BLaER1 (cell line): ENCODE results near the gene TENM3.

Experiments
- H3K27ac ChIP-seq: shearing (Covaris generic); formaldehyde crosslinking; 2 replicates; pipeline ENCODE4 v1.8.1; 2022
- H3K27me3 ChIP-seq: shearing (Covaris generic); formaldehyde crosslinking; 2 replicates; pipeline ENCODE4 v1.8.1; 2022
- H3K36me3 ChIP-seq: shearing (Covaris generic); formaldehyde crosslinking; 2 replicates; pipeline ENCODE4 v1.8.1; 2022
- H3K4me1 ChIP-seq: shearing (Covaris generic); formaldehyde crosslinking; 2 replicates; pipeline ENCODE4 v1.8.1; 2022
- H3K4me2 ChIP-seq: shearing (Covaris generic); formaldehyde crosslinking; 2 replicates; pipeline ENCODE4 v1.8.1; 2022
- H3K4me3 ChIP-seq: shearing (Covaris generic); formaldehyde crosslinking; 2 replicates; pipeline ENCODE4 v1.8.1; 2022
- H3K9ac ChIP-seq: shearing (Covaris generic); formaldehyde crosslinking; 2 replicates; pipeline ENCODE4 v1.8.1; 2022
- H3K9me3 ChIP-seq: shearing (Covaris generic); formaldehyde crosslinking; 2 replicates; pipeline ENCODE4 v1.8.1; 2022
- H4K20me1 ChIP-seq: shearing (Covaris generic); formaldehyde crosslinking; 2 replicates; pipeline ENCODE4 v1.8.1; 2022
- Cebpa-rat ChIP-seq: shearing (Covaris generic); IDR thresholded peaks from 2 replicates; pipeline ENCODE4 v1.8.1; 2022

The TENM3 gene

GRCh38 chr4:182425302-182425701 is 182.1 kb downstream of the TENM3 start:
- no peak overlapping the region for H3K4me3 ChIP-seq
- no peak overlapping the region for H3K9ac ChIP-seq
- no peaks in the 10 kb centered on the region for H3K4me1 ChIP-seq
- H4K20me1 ChIP-seq, result no peaks in the 10 kb centered on the region
- no peak overlapping the region for H3K4me2 ChIP-seq
- H3K36me3 ChIP-seq, result no peaks in the 10 kb centered on the region
- no peak for TF ChIP-seq Cebpa-rat
- H3K27me3 ChIP-seq, result no peaks in the 10 kb centered on the region
- H3K27ac ChIP-seq, result no peak overlapping the region
- no peaks in the 10 kb centered on the region for H3K9me3 ChIP-seq

- no peak overlapping the region for H3K27ac ChIP-seq
- H3K4me3 ChIP-seq, result no peak overlapping the region
- H3K9ac ChIP-seq, result no peak overlapping the region
- no peaks in the 10 kb centered on the region for H4K20me1 ChIP-seq
- no peaks in the 10 kb centered on the region for H3K27me3 ChIP-seq
- H3K9me3 ChIP-seq, result no peaks in the 10 kb centered on the region
- no peak for TF ChIP-seq Cebpa-rat
- H3K4me1 ChIP-seq, result no peaks in the 10 kb centered on the region
- no peak overlapping the region for H3K4me2 ChIP-seq
- H3K36me3 ChIP-seq, result no peaks in the 10 kb centered on the region
Observed at GRCh38 chr4:182426901-182427300, 183.7 kb downstream of the TENM3 start.

- Histone ChIP-seq H3K4me1 (no peaks in the 10 kb centered on the region), H3K9ac (no peak overlapping the region), H3K4me2 (no peak overlapping the region), H3K27ac (no peak overlapping the region), H4K20me1 (no peaks in the 10 kb centered on the region), H3K36me3 (no peaks in the 10 kb centered on the region), H3K27me3 (no peaks in the 10 kb centered on the region), H3K4me3 (no peak overlapping the region), H3K9me3 (no peaks in the 10 kb centered on the region)
- TF ChIP-seq Cebpa-rat, result no peak
Observed at GRCh38 chr4:182427554-182427953, 184.4 kb downstream of the TENM3 start.

GRCh38 chr4:182429896-182430295 is 186.7 kb downstream of the TENM3 start:
- Histone ChIP-seq H3K9ac (no peak overlapping the region), H3K27me3 (no peaks in the 10 kb centered on the region), H3K4me1 (no peaks in the 10 kb centered on the region), H4K20me1 (no peaks in the 10 kb centered on the region), H3K4me2 (no peak overlapping the region), H3K27ac (no peak overlapping the region), H3K9me3 (no peaks in the 10 kb centered on the region), H3K4me3 (no peak overlapping the region), H3K36me3 (no peaks in the 10 kb centered on the region)
- no peak for TF ChIP-seq Cebpa-rat

- Histone ChIP-seq H3K27me3 (no peaks in the 10 kb centered on the region), H3K36me3 (no peaks in the 10 kb centered on the region), H4K20me1 (no peaks in the 10 kb centered on the region), H3K9ac (no peak overlapping the region), H3K27ac (no peak overlapping the region), H3K4me1 (no peaks in the 10 kb centered on the region), H3K4me3 (no peak overlapping the region), H3K4me2 (no peak overlapping the region), H3K9me3 (no peaks in the 10 kb centered on the region)
- TF ChIP-seq Cebpa-rat, result no peak
Observed at GRCh38 chr4:182432819-182433218, 189.6 kb downstream of the TENM3 start.

- Histone ChIP-seq H3K36me3 (no peaks in the 10 kb centered on the region), H3K4me1 (no peaks in the 10 kb centered on the region), H4K20me1 (no peaks in the 10 kb centered on the region), H3K4me3 (no peak overlapping the region), H3K27ac (no peak overlapping the region), H3K9ac (no peak overlapping the region), H3K4me2 (no peak overlapping the region), H3K27me3 (no peaks in the 10 kb centered on the region), H3K9me3 (no peaks in the 10 kb centered on the region)
- no peak for TF ChIP-seq Cebpa-rat
Observed at GRCh38 chr4:182434720-182435119, 191.5 kb downstream of the TENM3 start.

- H3K27me3 ChIP-seq, result no peaks in the 10 kb centered on the region
- TF ChIP-seq Cebpa-rat, result no peak
- no peaks in the 10 kb centered on the region for H4K20me1 ChIP-seq
- H3K9me3 ChIP-seq, result no peaks in the 10 kb centered on the region
- no peak overlapping the region for H3K4me2 ChIP-seq
- H3K27ac ChIP-seq, result no peak overlapping the region
- no peaks in the 10 kb centered on the region for H3K36me3 ChIP-seq
- H3K4me3 ChIP-seq, result no peak overlapping the region
- H3K4me1 ChIP-seq, result no peaks in the 10 kb centered on the region
- H3K9ac ChIP-seq, result no peak overlapping the region
Observed at GRCh38 chr4:182435401-182435800, 192.2 kb downstream of the TENM3 start.

- Histone ChIP-seq H3K9me3 (no peaks in the 10 kb centered on the region), H4K20me1 (peaks cover 6% of the 10 kb centered on the region), H3K4me3 (no peak overlapping the region), H3K4me2 (no peak overlapping the region), H3K4me1 (no peaks in the 10 kb centered on the region), H3K27ac (no peak overlapping the region), H3K9ac (no peak overlapping the region), H3K27me3 (peaks cover 19% of the 10 kb centered on the region), H3K36me3 (no peaks in the 10 kb centered on the region)
- no peak for TF ChIP-seq Cebpa-rat
Observed at GRCh38 chr4:182443070-182443469, 199.9 kb downstream of the TENM3 start.

GRCh38 chr4:182447767-182448280 is 204.6 kb downstream of the TENM3 start:
- H4K20me1 ChIP-seq, result peaks cover 37% of the 10 kb centered on the region
- H3K27ac ChIP-seq, result no peak overlapping the region
- H3K4me2 ChIP-seq, result peak overlapping the region; percentile 91
- no peaks in the 10 kb centered on the region for H3K36me3 ChIP-seq
- peaks cover 9% of the 10 kb centered on the region for H3K4me1 ChIP-seq
- no peak overlapping the region for H3K9ac ChIP-seq
- H3K4me3 ChIP-seq, result peak overlapping the region; percentile 71; the same call in 1 of the 2 replicates
- peaks cover 55% of the 10 kb centered on the region for H3K27me3 ChIP-seq
- TF ChIP-seq Cebpa-rat, result no peak
- no peaks in the 10 kb centered on the region for H3K9me3 ChIP-seq

- Histone ChIP-seq H3K36me3 (no peaks in the 10 kb centered on the region), H3K9ac (peak overlapping the region; percentile 40; the same call in 1 of the 2 replicates), H4K20me1 (peaks cover 37% of the 10 kb centered on the region), H3K4me3 (peak overlapping the region; percentile 71), H3K4me2 (peak overlapping the region; percentile 91), H3K27ac (no peak overlapping the region), H3K9me3 (no peaks in the 10 kb centered on the region), H3K27me3 (peaks cover 55% of the 10 kb centered on the region), H3K4me1 (peaks cover 9% of the 10 kb centered on the region)
- TF ChIP-seq Cebpa-rat, result no peak
Observed at GRCh38 chr4:182448281-182449151, 205.3 kb downstream of the TENM3 start.
